Measurements from ENCODE around the gene RANGRF. TPM values are rescaled to one million over a fixed set of nuclear protein-coding genes. Genes with fewer than 3 reads are reported as not detected.

RANGRF gene
- total RNA-seq, 3 donors from 2014 or later = 66.3 to 69.8 (median 67.6) TPM

DNA sequence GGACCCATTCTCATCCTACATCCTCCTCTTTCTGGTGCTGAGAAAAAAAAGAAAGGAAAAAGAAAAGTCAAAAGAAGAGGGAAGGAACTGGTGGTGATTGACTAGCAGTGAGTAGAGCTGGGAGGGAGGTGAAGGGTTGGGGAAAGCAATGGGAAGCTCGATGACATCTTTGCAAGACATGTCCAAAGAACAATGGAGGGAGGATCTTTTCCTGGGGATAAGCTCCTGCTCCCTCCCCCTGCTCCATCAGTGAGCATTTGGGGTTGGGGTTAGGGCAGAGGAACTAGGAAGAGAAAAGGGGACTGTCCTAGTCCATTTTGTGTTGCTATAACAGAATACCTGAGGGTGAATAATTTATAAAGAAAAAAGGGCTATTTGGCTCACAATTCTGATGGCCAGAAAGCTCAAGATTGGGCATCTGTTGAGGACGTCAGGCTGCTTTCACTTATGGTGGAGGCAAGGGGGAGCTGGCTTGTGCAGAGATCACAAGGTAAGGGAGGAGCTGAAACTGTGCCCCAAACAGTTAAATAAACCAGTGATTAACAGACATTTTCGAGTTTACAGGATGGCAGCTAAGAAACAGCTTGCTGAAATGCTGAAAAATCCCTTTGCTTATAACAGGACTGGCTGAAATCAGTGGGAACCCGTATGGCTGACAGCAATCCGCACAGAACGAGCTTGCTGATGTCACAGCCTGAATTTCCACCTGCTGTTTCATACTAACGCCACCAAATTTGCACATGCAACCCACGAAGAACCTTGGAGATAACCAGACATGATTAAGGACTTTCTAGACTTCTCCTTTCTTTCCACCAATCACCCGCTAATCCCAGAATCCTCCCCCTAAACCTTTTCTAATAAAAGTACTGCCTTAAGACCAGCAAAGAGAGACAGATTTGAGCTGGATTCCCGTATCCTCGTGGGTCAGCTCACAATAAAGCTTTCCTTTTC lies 49.6 kb downstream of the RANGRF start:
- DNase-seq (no peak), ATAC-seq (peak in 1 of 2 donors; percentile 27)
- H3K9me3 Mint-ChIP-seq = no peaks in the 10 kb centered on the region
- H3K4me3 Mint-ChIP-seq = no peak overlapping the region
- peaks cover 9% of the 10 kb centered on the region for H3K4me1 Mint-ChIP-seq (ENCODE audit: low read depth)
- H3K27me3 Mint-ChIP-seq (ENCODE audit: low read depth) = peaks cover 2% of the 10 kb centered on the region
- H3K36me3 Mint-ChIP-seq (ENCODE audit: insufficient read depth) = no peaks in the 10 kb centered on the region

DNA sequence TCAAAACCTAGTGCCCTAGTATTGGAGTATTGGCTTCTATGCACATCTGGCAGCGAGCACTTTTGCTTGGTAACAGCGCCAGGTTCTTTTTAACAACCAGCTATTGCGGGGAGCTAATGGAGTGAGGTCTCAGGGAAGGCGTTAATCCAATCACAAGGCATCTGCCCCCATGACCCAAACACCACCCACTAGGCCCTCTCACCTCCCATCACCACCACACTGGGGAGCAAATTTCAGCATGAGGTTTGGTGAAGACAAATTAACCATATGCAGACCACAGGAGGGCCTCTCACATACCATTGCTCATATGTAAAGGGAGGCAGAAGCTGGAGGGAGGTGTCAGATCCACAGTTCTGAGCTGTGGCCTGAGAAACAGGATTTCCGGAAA lies 50.3 kb downstream of the RANGRF start:
- DNase-seq (no peak), ATAC-seq (no peak)
- Mint-ChIP-seq H3K36me3 (ENCODE audit: insufficient read depth) (no peaks in the 10 kb centered on the region), H3K9me3 (no peaks in the 10 kb centered on the region), H3K4me1 (ENCODE audit: low read depth) (peaks cover 9% of the 10 kb centered on the region), H3K4me3 (no peak overlapping the region), H3K27me3 (ENCODE audit: low read depth) (peaks cover 2% of the 10 kb centered on the region)

DNA sequence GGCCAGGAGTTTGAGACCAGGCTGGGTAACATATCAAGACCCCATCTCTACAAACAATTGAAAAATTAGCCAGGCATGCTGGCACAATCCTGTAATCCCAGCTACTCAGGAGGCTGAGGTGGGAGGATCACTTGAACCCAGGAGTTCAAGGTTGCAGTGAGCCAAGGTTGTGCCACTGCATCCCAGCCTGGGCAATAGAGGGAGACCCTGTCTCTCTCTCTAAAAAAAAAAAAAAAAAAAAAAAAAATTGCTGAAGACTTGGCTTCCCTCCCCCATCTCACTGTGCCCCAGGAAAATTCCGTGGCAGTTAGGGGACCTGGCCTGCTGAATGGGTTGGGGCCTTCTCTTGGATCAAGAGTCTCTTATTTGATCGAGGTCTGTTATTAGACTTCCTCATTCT lies 51.1 kb downstream of the RANGRF start, which contains the start of gene ODF4:
TSS of gene ODF4 (plus strand) at position 301 of the 400 bp plus-strand sequence. CDS start 212 bp downstream, outside the sequence.
- DNase-seq = no peak
- peaks cover 2% of the 10 kb centered on the region for H3K27me3 Mint-ChIP-seq (ENCODE audit: low read depth)
- ATAC-seq = no peak
- H3K4me1 Mint-ChIP-seq (ENCODE audit: low read depth) = peaks cover 9% of the 10 kb centered on the region
- H3K9me3 Mint-ChIP-seq = no peaks in the 10 kb centered on the region
- no peak within 1 kb of the TSS for H3K4me3 Mint-ChIP-seq
- no peaks in the 10 kb centered on the region for H3K36me3 Mint-ChIP-seq (ENCODE audit: insufficient read depth)

Other genes with a start within 250 kb of the RANGRF start
- under 1 TPM in 1 of 3 donors, not detected in 2; 0.14 TPM for gene ALOX15B, start 249.6 kb upstream of the RANGRF start, total RNA-seq
- 1 to 10 TPM in 1 of 3 donors, under 1 TPM in 2; 0.81 to 1.6 (median 0.95) TPM for gene ALOX12B, start 201.0 kb upstream of the RANGRF start, total RNA-seq
- gene ALOXE3, start 170.2 kb upstream of the RANGRF start, total RNA-seq = not detected
- gene HES7, start 164.6 kb upstream of the RANGRF start, total RNA-seq = 1 to 10 TPM; 1.2 to 1.7 (median 1.4) TPM
- 10 to 100 TPM; 30.4 to 36.9 (median 36.7) TPM for gene PER1, start 136.3 kb upstream of the RANGRF start, total RNA-seq
- gene VAMP2, start 125.7 kb upstream of the RANGRF start, total RNA-seq = 10 to 100 TPM; 49.6 to 67.5 (median 59.7) TPM
- 10 to 100 TPM; 11.9 to 18.6 (median 18.1) TPM for gene TMEM107, start 112.3 kb upstream of the RANGRF start, total RNA-seq
- 1 to 10 TPM; 5.0 to 5.6 (median 5.2) TPM for gene BORCS6, start 98.5 kb upstream of the RANGRF start, total RNA-seq
- gene AURKB, start 78.1 kb upstream of the RANGRF start, total RNA-seq = 1 to 10 TPM; 6.2 to 6.7 (median 6.7) TPM
- 10 to 100 TPM; 51.2 to 56.7 (median 53.9) TPM for gene CTC1, start 40.6 kb upstream of the RANGRF start, total RNA-seq
- gene PFAS, start 39.4 kb upstream of the RANGRF start, total RNA-seq = 100 to 1,000 TPM; 222 to 271 (median 254) TPM
- 1 to 10 TPM; 1.7 to 1.9 (median 1.7) TPM for gene SLC25A35, start 6.7 kb downstream of the RANGRF start, total RNA-seq
- not detected for gene ARHGEF15, start 21.6 kb downstream of the RANGRF start, total RNA-seq
- not detected for gene ODF4, start 51.2 kb downstream of the RANGRF start, total RNA-seq
- 1,000 to 10,000 TPM; 2,326 to 2,535 (median 2,364) TPM for gene RPL26, start 94.5 kb downstream of the RANGRF start, total RNA-seq
- gene RNF222, start 109.2 kb downstream of the RANGRF start, total RNA-seq = under 1 TPM in 2 of 3 donors, not detected in 1; 0.11 to 0.13 TPM
- 10 to 100 TPM; 49.0 to 51.7 (median 51.4) TPM for gene NDEL1, start 147.2 kb downstream of the RANGRF start, total RNA-seq